C4-2B (cell line): ENCODE results near the gene CHIC1.
"Not testable (repeated sequence)": the region's sequence is repeated elsewhere in the genome, so short reads cannot be mapped to it uniquely, and the experiment has no call there.

Experiments used
- H3K27ac ChIP-seq: fragments of 450-650 bp; 2 replicates; pipeline ENCODE4 v1.5.1; 2017
- ZFX ChIP-seq: fragments of 450-650 bp; IDR thresholded peaks from 2 replicates; pipeline ENCODE4 v1.6.1; 2017
- TF ChIP-seq, protein P1 (sequence below): fragments of 450-650 bp; conservative IDR thresholded peaks from 2 replicates; pipeline ENCODE4 v1.5.1; 2017; ENCODE audit warnings: mild to moderate bottlenecking

The CHIC1 gene

DNA sequence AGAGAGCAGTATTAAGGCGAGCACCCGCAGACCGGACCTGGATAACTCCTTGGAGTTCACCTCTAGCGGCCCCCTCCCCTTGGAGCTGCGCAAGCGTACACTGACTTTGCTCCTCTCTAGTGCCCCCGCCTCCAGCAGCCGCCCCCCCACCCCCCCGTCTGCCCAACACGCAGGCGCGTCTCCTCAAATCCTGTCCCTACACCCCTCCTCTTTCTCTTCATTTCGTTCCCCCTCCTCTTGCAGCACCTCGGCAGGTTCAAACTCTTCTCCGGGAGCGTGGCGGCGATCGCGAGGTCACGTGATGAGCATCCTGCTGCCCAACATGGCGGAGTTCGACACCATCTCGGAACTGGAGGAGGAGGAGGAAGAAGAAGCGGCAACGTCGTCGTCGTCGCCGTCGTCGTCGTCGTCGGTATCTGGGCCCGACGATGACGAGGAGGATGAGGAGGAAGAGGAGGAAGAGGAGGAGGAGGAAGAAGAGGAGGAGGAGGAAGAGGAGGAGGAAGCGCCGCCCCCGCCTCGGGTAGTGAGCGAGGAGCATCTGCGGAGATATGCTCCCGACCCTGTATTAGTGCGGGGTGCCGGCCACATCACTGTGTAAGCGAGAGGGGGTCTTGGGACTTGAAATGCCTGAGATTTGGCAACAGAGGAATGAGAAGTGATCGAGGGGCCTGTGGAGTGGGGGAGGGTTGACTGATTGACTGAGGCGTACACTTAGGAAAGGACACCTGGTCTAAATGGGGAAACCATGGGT, at the start of gene CHIC1:
CHIC1 (plus strand) TSS at position 214 of the 754 bp plus-strand sequence; CDS start at position 302, 88 bp downstream.
- no peak for TF ChIP-seq ZFX
- TF ChIP-seq, protein P1, sequence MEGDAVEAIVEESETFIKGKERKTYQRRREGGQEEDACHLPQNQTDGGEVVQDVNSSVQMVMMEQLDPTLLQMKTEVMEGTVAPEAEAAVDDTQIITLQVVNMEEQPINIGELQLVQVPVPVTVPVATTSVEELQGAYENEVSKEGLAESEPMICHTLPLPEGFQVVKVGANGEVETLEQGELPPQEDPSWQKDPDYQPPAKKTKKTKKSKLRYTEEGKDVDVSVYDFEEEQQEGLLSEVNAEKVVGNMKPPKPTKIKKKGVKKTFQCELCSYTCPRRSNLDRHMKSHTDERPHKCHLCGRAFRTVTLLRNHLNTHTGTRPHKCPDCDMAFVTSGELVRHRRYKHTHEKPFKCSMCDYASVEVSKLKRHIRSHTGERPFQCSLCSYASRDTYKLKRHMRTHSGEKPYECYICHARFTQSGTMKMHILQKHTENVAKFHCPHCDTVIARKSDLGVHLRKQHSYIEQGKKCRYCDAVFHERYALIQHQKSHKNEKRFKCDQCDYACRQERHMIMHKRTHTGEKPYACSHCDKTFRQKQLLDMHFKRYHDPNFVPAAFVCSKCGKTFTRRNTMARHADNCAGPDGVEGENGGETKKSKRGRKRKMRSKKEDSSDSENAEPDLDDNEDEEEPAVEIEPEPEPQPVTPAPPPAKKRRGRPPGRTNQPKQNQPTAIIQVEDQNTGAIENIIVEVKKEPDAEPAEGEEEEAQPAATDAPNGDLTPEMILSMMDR = no peak

DNA sequence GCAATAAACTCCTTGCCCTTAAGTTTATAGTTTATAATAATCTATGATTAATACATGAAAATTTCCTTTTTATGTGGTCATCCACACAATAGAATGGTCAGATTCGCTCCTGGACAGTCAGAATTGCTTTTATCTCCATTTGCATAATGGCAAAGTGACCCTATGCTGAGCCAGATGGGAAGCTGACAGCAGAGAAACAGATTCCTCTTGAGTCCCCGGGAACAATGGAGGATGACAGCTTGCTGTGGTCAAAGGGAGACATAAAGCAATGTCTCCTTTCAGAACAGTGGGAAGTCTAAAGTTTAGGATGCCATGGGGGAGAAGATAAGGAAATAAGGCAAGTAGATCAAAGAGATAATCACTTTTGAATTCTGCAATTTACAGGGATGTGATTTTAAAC, 40.2 kb upstream of the CHIC1 start:
- not testable (repeated sequence) for H3K27ac ChIP-seq

More for the DNA sequence above, at the start of gene CHIC1:
- peak within 1 kb of the TSS; percentile 77 for H3K27ac ChIP-seq

DNA sequence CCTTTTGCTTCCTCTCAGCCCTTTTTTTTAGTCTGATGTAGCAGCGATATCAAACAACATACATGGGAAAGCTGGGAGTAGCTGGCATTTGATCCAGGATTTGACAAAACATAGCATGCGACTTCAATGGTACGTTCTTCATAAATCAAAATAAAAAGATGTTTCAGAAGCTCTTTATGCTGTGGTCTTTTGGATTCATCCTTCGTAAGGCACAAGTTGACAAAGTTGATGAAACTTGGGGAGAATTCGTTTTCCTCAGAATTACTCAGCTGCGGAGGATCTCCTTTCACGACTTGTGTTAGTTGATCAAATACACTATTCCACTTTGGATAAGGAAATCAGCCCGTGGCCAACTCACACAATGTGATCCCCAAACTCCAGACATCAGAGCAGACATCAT, 38.1 kb upstream of the CHIC1 start:
- no peak for TF ChIP-seq ZFX
- TF ChIP-seq, protein P1 = no peak
- no peak overlapping the region for H3K27ac ChIP-seq

DNA sequence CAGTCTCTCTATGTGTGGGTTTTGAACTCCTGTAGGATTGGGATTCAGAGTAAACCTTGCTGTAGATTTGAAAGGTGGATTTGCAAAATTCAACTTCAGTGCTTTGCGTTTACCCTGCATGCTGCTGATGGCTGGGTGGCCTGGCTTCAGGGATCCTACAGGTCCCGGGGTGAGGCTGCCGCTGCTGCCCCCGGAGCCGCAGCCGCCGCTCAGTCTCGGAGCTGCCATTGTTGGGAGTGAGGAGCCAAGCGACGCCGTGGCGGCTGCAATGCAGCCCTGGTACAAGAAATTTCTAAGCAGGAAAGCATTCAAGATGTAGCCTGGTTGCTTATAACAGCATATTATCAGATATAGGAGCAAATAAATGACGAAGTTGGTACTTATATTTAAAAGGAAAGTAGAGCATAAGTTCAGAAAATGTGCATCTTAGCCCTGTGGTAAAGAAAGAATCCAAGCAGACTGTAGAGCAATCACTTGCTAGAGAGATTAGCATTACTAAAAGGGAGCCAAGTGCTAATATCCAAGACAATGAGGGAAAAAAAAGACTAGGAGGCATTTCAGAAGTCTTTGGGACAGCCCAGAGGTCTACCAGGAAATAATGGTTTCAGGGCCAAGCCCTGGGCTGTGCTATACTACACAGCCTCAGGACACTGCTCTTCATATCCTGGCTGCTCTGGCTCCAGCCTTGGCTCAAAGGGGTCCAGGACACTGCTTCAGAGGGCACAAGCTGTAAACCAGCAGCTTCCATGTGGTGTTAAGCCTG, 36.9 kb upstream of the CHIC1 start:
- TF ChIP-seq, protein P1 = no peak
- TF ChIP-seq ZFX = no peak
- H3K27ac ChIP-seq = no peak overlapping the region

DNA sequence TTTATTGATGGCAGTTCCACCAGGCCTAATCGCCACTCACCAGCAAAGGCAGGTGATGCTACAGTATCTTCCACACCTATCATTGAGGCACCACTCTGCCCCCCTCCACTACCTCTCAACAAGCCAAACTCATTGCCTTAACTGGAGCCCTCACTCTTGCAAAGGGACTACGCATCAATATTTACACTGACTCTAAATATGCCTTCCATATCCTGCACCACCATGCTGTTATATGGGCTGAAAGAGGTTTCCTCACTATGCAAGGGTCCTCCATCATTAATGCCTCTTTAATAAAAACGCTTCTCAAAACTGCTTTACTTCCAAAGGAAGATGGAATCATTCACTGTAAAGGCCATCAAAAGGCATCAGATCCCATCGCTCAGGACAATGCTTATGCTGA, 31.3 kb upstream of the CHIC1 start:
- H3K27ac ChIP-seq = not testable (repeated sequence)

DNA sequence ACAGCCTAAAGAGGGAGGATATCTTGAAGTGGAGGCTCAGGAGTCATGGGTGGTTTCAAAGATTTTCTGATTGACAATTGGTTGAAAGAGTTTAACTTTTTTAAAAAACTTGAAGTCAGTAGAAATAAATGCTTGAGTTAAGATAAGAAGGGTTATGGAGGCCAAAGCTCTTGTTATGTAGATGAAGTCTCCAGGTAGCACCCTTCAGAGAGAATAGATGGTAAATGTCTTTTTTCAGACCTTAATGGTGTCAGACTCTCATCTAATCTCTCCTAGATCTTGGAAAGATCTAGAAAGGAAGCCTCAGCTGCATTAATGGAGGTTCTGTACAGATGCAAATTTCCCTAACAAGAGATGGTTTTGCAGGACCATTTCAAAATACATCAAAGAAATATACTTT, 6.8 kb upstream of the CHIC1 start:
- H3K27ac ChIP-seq = no peak overlapping the region
- TF ChIP-seq, protein P1 = no peak
- no peak for TF ChIP-seq ZFX

DNA sequence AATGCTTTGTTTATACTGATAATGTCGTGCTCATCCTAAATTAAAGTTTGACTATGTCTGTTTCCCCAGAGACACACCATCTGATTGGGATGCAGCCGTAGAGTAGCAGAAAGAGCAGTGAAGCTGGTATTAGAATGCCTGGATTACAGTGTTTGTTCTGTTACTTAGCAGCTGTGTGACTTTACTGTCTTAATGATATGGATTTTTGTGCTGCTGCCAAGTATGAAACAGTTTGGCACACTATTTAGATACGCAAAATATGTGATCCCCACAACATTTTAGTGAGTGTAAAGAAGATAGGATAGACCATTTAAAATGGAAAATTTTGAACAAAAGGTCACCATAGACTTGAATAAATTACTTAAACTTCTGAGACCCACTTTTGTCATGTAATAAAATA, 1.2 kb upstream of the CHIC1 start:
- no peak overlapping the region for H3K27ac ChIP-seq
- no peak for TF ChIP-seq ZFX
- TF ChIP-seq, protein P1 = no peak

DNA sequence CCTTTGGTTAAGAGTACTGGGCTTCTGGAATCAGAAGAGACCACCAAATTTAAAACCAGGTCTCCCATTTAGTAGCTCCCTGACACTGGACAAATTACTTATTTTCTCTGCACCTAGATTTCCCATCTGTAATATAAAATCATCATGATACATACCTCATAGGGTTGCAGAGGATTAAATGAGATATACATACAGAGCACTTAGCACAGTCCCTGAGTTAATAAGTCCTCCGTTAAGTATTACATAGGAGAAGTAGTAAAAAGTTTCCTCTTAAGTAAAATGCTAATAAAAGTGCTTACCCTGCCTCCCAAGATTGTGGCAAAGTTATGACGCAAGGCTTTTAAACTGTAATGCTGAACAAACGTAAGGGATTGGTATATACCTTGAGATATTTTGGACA, 539 bp upstream of the CHIC1 start:
- H3K27ac ChIP-seq = peak overlapping the region; percentile 77
- TF ChIP-seq, protein P1 = no peak
- TF ChIP-seq ZFX = no peak
